OCI-LY3 (cell line): ENCODE results near the gene KIF1A.

Experiments used
- H2AFZ ChIP-seq: fragments of 200-600, 300-600 bp; shearing (Covaris generic); 2 replicates; pipeline ENCODE4 v1.6.0; 2014; ENCODE audit warnings: antibody characterized with exemption, low read depth, low read length
- H3K27ac ChIP-seq: fragments of 200-600, 300-600 bp; sonication (generic); 2 replicates; pipeline ENCODE4 v1.5.1; 2014; ENCODE audit warnings: mild to moderate bottlenecking, low read length, moderate library complexity, mixed read lengths
- H3K27me3 ChIP-seq: fragments of 200-600, 300-600 bp; sonication (generic); 2 replicates; pipeline ENCODE4 v1.6.1; 2014; ENCODE audit warnings: low read depth, low read length, mixed read lengths
- H3K36me3 ChIP-seq: fragments of 200-600, 300-600 bp; sonication (generic); replicated peaks from 2 replicates; pipeline ENCODE3; 2014; ENCODE audit warnings: low read depth, low read length, mixed read lengths
- H3K4me1 ChIP-seq: fragments of 300-600, 200-600 bp; sonication (generic); 2 replicates; pipeline ENCODE4 v1.6.1; 2014; ENCODE audit warnings: low read length, mixed read lengths
- H3K4me2 ChIP-seq: fragments of 200-600, 300-600 bp; sonication (generic); 2 replicates; pipeline ENCODE4 v1.6.1; 2014; ENCODE audit warnings: low read length, mixed read lengths
- H3K4me3 ChIP-seq: fragments of 300-600, 200-600 bp; sonication (generic); 2 replicates; pipeline ENCODE4 v1.5.1; 2014; ENCODE audit warnings: antibody characterized with exemption, mild to moderate bottlenecking, low read length, moderate library complexity
- H3K79me2 ChIP-seq: fragments of 300-600, 200-600 bp; shearing (Covaris generic); 2 replicates; pipeline ENCODE4 v1.6.1; 2014; ENCODE audit warnings: mild to moderate bottlenecking, low read length, mixed read lengths
- H3K9ac ChIP-seq: fragments of 300-600, 200-600 bp; shearing (Covaris generic); 2 replicates; pipeline ENCODE4 v1.6.0; 2014; ENCODE audit warnings: mild to moderate bottlenecking, low read length, moderate library complexity
- H3K9me3 ChIP-seq: fragments of 200-600, 300-600 bp; shearing (Covaris generic); 2 replicates; pipeline ENCODE4 v1.6.1; 2014; ENCODE audit warnings: low read length, mixed read lengths; ENCODE audit not compliant: insufficient read depth
- H4K20me1 ChIP-seq: fragments of 200-600, 300-600 bp; sonication (generic); 2 replicates; pipeline ENCODE4 v1.6.1; 2016; ENCODE audit warnings: low read length, mixed read lengths; ENCODE audit not compliant: insufficient read depth
- CTCF ChIP-seq: fragments of 200-600, 300-600 bp; sonication (generic); IDR thresholded peaks from 2 replicates; pipeline ENCODE4 v1.5.1; 2014; ENCODE audit warnings: antibody characterized with exemption, low read length, low read depth
- EZH2phosphoT487 ChIP-seq: fragments of 200-600 bp; shearing (Covaris generic); IDR thresholded peaks from 2 replicates; pipeline ENCODE4 v1.6.1; 2018; ENCODE audit warnings: antibody characterized with exemption, mixed run types, low read depth

KIF1A gene

DNA sequence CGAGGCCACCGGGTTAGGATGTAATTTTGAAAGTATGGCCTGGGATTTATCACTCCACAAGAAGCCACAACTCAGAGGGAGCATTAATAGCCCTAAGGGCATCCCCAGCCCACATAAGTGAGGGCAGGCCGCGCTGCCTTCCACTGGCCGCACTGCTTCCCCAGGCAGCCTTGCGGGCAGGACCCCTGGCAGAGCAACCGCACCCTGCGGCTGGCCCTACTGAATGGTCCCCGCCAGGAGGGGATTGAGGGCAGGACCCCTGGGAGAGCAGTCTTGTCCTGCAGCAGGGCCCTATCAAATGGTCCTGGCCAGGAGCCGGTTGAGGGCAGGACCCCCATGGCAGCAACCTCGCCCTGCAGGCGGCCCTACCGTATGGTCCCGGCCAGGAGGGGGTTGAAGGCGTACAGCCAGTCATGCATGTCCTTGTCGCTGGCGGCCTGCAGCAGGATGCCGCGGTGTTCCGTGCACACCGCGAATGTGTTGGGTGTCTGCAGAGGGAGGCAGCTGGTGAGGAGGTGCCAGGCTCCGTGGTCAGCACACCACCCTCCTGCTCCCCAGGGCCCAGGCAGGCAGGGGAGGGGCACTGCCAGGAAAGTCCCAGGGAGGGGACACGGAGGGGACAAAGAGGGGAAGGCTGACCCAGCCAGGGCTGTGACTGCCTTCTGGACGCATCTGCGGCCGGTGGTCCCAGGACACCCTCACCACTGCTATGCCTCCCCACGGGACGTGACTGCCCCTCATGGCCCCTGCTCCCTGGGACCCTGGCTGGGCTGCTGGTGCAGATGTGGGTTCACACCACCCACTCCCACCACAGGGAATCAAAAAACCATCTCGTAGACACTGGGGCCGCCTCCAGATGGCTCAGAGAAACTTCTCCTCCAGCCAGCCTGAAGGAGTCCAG, 102.1 kb downstream of the KIF1A start:
- H3K27me3 ChIP-seq: no peaks in the 10 kb centered on the region

GRCh38 chr2:240717181-240717641, 102.8 kb downstream of the KIF1A start:
- Histone ChIP-seq H3K27me3 (no peaks in the 10 kb centered on the region), H3K4me1 (no peaks in the 10 kb centered on the region), H3K79me2 (no peaks in the 10 kb centered on the region), H3K4me2 (no peak overlapping the region), H3K9ac (no peak overlapping the region), H3K4me3 (no peak overlapping the region), H4K20me1 (no peaks in the 10 kb centered on the region), H2AFZ (no peak overlapping the region), H3K9me3 (no peaks in the 10 kb centered on the region), H3K36me3 (no peaks in the 10 kb centered on the region), H3K27ac (no peak overlapping the region)
- TF ChIP-seq EZH2phosphoT487: no peak
- TF ChIP-seq CTCF: no peak

More for the DNA sequence above, 102.1 kb downstream of the KIF1A start:
- H3K4me1 ChIP-seq: no peaks in the 10 kb centered on the region
- no peaks in the 10 kb centered on the region for H3K79me2 ChIP-seq
- no peak overlapping the region for H3K4me2 ChIP-seq
- H3K9ac ChIP-seq: no peak overlapping the region
- H3K4me3 ChIP-seq: no peak overlapping the region
- no peaks in the 10 kb centered on the region for H3K9me3 ChIP-seq
- H3K36me3 ChIP-seq: no peaks in the 10 kb centered on the region
- TF ChIP-seq EZH2phosphoT487 (no peak), CTCF (no peak)
- H4K20me1 ChIP-seq: no peaks in the 10 kb centered on the region
- H2AFZ ChIP-seq: no peak overlapping the region
- H3K27ac ChIP-seq: no peak overlapping the region

DNA sequence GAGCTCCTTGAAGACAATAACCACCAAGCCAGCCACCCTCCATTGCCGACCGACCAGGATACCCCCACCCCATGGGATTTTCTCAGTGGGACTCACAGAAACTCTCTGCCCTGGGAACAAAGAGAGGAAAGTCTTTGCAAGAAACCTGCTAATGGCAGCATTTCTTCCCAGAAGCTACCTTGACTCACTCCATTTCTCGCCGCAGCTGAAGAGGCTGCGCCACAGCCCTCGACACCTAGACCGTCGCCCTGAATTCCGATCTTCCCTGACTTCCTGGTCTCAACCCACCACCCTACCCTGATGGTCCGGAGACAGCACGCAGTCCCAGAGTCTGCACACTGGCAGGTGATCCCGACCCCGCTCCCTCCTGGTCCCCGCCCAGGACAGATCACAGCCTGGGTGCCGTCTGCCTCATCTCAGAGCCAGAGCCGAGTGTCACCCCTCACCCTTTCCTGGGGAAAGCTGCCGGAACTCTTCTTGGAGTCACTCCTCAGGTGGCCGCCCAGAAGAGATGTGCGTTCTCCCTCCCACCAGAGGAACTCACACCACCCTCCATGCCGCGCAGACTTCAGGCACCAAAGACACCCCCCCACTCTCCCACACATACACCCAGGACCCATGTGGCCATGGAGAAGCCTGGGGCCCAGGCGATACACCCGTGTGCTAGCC, 103.8 kb downstream of the KIF1A start:
- H3K36me3 ChIP-seq: no peaks in the 10 kb centered on the region
- no peak overlapping the region for H3K27ac ChIP-seq

More for the DNA sequence above, 103.8 kb downstream of the KIF1A start:
- Histone ChIP-seq H3K9me3 (no peaks in the 10 kb centered on the region), H3K9ac (no peak overlapping the region), H3K4me3 (no peak overlapping the region), H3K4me2 (no peak overlapping the region), H3K79me2 (no peaks in the 10 kb centered on the region), H3K4me1 (no peaks in the 10 kb centered on the region), H2AFZ (no peak overlapping the region), H4K20me1 (no peaks in the 10 kb centered on the region), H3K27me3 (no peaks in the 10 kb centered on the region)
- no peak for TF ChIP-seq EZH2phosphoT487
- no peak for TF ChIP-seq CTCF
